GM21529 (cell line): ENCODE results near the gene C1orf21.

Experiments
- ATAC-seq: cut with Tn5 transposase; IDR thresholded peaks from one replicate; pipeline ENCODE4 v1.9.1; 2021; ENCODE audit not compliant: unreplicated experiment

Gene C1orf21

DNA sequence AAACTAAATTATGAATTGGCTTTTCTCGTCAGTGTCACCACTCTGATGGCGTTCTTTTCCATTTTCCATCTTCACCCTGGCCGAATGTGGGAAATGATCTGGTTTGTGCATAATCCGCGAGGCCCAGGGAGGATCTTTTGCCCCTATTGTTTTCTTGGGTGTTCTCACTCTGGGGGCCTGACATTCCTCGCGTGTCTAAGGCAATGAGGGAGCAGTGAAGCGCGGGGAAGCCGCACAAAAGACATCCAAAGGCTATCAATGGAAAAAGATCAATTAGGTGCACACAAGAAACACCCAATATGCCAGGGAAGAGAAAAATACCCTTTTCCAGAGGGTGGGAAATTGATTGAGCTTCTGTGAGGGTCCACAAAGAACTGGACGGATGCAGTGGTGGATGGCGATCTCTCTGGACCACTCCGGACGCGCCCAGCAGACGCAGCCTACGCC is 941 bp upstream of the C1orf21 start:
- ATAC-seq: no peak

DNA sequence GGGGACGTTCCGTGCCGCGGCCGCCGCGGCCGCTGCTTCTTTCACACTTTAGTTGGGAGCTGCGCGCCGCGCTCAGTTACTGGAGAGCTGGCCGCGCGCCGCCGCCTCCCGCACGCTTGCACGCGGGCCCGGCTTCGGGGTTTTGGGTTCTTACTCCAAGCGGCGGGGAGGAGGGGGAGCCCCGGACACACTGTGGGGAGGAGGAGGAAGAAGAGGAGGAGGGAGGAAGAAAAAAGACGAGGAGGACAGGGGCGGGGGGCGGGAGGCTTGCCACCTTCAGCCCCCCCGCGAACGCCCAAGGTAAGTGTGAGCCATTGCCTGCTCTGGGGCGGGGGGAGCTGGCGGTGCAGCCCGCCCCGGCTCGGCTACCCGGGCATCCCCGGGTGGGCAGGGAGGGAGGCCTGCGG is 243 bp downstream of the C1orf21 start:
- no peak for ATAC-seq

DNA sequence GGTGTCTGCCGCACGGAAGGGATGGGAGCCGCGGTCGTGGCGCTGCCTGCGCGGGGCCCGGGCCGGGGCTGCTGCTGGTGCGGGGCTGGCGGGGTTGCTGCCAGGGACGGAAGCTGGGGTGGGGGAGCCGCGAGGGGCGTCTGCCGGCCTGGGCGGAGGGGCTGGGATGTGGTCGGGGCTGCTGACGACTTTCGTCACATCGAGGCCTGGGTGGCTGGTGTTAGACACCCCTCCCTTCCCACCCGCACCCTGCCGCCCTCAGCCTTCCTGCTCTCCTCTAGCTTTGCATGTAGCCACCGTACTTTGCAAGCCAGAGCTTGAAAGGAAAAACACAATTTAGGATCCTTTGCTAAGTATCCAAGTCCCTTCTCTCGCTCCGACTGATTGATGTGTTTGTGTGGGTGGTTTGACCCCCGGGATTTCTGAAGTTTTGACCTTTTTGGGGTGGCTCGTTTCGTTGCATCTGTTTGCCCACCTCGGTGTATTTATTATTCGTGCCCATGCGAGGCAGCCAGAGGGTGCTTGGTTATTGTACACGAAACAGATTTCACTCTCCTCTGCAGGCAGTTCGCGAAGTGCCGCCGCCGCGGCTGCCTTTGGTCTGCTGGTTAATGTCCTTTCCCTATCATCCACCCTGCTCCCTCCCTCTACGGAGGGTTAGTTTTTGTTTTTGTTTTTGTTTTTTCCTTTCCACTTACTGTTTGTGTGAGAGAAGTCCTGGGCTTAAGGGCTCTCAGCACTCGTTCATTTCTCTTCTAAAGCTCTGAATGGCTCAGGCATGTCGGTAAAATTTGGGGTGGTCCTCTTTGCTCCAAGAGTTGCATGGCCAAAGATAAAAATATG is 868 bp downstream of the C1orf21 start:
- no peak for ATAC-seq

DNA sequence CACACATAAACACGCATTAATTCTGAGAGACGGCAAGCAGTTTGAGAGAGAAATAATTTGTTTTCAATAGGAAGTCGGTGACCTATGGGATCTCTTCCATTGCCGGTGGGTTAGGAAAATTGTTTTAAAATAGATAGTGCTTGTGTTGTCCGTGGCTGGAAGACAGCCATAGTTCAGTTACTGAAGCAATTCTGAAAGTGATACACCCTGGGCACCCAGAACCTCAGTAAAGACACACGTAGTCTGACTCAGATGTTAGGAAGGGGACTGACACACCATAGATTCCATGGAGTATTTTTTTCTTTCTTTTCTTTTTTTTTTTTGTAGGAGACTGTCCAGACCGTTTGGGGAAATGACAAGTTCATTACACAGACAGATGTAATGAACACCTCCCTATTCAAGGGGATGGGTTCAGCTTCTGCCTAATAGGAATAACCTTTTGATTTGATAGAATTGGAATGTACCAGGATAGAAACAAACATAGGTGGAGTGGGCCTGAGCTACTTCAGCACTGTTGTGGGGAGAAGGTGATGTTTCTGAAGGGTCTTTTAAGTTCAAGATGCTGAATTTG is 1.6 kb downstream of the C1orf21 start:
- ATAC-seq: no peak

DNA sequence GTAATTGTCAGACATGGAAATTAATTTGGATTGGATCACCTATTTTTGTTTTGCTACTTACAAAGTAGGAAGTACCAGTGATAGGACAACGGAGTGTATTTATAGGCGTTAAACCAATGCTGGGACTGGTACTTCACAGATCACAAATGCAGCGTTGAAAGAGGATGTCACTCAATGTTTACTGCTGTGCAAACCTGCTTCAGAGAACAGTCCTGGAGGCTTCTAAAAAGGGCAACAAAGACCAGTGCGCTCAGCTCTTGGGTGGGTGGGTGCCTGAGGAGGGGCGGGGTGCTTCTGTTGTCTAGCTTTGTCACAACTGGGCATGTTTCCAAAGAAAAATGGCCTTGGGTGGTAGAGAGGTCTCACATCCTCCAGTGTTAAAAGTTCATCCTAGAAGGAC is 2.1 kb downstream of the C1orf21 start:
- ATAC-seq: no peak

DNA sequence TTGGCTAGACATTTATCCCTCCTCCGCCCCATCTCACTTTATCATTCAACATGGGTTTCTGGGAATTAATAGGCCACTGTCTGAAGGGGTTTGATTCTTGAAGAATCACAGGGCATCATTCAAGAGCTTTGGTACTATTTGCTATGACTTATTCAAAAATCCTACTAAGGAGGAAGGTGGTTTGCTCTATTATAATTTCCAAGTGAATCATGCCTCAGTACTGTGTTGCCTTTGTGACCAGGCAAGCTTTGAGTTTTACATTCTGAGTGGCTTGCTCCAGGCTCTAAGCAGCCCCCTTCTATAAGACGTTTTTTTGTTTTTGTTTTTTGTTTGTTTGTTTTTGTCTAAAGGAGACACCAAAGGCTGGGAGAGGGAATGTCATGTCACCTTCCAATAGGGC is 2.6 kb downstream of the C1orf21 start:
- no peak for ATAC-seq

DNA sequence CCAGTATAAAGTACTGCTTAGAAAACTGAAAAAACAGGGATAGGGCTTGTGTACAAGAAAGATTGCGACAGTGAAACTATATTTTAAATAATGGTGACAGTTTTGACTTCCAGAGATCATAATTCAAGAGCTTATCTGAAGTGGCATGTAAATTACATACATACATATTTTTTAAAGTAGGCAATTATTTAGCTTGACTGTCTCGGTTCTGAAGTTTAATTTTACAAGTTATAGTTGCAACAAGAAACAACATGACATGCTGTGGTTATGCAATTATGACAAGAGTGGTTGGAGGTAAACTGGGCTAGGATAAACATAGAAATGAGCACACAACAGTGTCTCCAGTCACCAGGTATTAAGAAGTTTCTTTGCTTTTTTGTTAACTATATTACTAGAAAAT is 4.1 kb downstream of the C1orf21 start:
- no peak for ATAC-seq

DNA sequence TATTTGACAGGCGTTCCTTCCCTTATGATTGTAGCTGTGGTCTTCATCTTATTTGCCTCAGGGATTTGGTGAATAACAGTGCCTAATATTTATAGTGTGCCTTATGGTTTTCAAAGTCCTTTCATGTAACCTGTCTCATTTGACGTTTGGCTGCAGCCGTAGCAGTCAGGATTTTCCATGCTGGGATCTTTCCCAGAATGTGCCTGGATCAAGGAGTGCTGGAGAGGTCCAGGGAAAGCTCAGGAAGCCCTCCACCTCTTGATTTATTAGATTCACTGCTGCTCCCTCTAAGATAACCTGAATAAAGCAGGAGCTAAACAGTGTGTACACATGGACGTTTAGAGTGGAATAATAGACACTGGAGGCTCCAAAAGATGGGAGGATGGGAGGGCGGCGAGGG is 5.2 kb downstream of the C1orf21 start:
- no peak for ATAC-seq

DNA sequence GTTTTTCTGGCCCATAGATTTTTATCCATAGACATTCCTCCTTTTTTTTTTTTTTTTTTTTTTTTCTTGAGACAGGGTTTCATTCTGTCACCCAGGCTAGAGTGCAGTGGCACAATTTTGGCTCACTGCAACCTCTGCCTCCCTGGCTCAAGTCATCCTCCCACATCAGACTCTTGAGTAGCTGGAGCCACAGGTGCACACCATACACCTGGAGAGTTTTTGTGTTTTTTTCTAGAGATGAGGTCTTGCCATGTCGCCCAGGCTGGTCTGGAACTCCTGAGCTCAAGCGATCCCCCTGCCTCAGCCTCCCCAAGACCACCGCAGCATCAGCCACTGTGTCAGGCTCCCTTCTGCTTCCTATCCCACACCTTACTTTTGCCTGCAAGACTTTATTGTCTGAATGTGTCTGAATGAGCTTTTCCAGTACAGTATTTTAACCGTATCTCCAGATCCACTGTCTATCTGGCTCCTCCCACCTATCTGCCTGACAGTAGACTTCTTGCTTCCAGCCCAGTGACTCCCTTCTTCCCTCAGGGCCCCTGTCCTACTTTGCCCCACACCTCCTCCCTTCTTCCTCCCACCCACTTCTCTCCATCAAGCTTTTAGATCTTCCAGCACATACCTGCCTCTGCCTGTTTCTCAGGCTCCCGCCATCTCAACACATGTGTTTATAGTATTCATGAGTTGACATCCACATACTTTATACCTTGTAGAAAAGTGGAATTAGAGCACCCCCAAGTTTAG is 6.1 kb downstream of the C1orf21 start:
- no peak for ATAC-seq

DNA sequence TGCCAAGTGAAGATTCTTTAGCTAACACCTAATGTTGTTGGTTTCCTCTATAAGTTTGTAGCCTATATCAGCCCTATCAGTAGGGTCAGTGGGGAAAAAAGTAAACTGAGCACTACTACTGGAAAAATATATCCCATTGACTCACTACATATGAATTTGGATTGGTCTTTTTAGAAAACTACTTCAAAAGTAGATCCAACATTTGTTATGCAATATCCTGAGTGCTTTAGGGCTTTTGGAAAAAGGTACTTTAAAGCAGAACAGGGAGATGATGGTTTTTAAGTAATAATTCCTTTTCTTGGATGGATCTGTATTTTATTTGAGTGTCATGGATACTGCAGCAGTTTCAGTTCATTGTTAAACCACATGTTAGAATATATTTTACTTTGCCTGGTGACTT is 7.1 kb downstream of the C1orf21 start:
- no peak for ATAC-seq

DNA sequence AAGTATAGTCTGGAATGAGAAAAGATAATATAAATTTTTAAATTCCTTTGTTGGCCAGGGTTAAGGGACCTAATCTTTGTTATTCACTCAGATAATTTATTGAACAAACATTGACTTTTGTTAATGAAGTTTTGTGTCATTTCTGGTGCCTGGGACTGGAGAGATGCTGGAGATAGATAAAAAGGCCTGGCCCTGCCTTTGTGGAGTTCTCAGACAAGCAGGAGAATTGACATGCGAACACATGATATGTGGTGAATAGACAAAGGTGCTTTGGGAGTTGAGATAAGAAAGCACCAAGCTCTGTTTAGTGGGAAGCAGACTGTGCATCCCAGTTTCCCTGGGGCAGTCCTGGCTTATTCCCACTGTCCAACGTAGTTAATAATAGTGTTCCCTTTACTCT is 8.5 kb downstream of the C1orf21 start:
- no peak for ATAC-seq

DNA sequence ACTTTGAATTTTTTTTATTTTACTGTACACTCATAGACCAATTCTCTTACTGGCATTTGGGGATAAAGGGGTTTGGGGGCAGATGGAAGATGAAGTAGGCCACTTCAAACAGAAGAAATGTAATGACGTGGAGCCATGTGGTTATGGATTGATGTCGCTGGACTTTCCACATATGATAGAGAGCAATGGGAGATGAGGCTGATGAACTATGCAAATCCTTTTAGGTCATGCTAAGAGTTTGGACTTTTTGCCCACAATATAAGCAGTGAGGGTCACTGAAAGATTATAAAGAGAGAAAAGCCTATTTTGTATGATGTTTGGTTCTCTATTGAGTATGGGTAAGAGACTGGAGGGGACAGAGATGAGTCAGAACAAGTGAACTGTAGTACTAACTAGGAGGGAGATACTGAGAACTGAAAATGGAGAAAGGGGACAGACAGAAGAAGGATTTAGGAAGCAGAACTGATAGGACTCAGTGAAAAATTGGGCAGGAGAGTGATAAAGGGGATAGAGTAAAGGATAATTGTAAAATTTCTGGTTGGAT is 9.2 kb downstream of the C1orf21 start:
- no peak for ATAC-seq

DNA sequence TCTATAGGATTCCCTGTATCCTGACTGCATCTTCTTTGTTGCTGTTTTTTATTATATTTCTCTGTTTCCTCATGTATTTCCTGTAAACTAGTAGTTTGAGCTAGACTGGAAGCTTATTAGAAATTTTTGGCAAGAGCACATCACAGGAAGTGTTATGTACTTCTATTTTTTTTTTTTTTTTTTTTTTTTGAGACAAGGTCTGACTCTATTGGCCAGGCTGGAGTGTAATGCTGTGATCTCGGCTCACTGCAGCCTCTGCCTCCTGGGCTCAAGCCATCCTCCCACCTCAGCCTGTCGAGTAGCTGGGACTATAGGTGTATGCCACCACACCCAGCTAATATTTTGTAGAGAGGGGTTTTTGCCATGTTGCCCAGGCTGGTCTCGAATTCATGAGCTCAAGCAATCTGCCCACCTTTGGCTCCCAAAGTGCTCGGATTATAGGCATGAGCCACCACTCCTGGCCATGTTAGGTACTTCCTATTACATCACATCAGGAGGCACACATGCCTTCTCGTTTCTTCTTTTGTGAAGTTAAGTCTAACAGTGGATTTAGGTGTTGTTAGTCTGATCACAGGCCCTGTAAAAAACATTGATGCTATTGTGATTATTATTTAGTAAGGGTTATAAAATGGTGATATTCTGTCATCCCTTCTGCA is 12.5 kb downstream of the C1orf21 start:
- ATAC-seq: no peak

DNA sequence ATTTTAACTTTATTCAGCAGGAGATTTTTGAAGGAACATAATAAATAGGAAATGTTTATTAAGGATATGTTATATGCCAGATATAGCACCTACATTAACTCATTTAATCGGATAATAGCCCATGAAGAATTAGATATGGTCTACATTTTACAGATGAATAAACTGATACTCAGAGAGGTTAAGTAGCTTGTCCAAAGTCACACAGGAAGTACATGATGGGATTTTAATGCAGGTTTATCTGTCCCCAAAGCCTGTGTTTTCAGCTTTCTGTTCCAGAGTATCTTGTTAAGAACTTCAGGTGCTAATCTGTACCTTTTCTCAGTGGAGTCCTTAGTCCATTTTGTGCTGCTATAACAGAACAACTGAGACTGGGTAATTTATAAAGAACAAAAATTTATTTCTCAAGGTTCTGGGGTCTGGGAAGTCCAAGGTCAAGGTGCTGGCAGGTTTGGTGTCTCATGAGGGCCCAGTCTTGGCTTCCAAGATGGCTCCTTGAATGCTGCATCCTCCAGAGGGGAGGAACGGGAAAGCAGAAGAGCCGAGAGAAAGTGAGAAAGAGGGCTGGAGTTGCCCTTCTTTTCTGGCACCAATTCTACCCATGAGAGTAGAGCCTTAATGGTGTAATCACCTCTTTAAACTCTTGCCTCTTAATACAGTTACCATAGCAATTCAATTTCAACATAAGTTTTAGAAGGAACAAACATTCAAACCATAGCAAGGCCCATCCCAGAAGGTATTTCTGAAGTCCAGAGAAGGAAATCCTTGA is 17.3 kb downstream of the C1orf21 start:
- ATAC-seq: no peak

DNA sequence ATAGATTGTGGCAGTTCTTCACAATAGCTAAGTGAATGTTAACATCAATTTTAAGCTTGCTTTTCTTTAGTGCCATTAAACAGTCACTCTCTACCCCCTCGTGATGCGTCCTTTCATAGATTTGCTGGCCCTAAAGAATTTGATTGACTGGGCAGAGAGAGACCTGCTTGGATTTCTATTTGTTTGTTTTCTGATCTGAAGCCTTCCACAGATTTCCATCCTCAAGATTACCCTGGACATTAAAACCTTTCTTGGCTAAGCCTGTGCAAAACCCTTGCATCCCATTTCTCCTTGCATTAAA is 17.8 kb downstream of the C1orf21 start:
- ATAC-seq: no peak

DNA sequence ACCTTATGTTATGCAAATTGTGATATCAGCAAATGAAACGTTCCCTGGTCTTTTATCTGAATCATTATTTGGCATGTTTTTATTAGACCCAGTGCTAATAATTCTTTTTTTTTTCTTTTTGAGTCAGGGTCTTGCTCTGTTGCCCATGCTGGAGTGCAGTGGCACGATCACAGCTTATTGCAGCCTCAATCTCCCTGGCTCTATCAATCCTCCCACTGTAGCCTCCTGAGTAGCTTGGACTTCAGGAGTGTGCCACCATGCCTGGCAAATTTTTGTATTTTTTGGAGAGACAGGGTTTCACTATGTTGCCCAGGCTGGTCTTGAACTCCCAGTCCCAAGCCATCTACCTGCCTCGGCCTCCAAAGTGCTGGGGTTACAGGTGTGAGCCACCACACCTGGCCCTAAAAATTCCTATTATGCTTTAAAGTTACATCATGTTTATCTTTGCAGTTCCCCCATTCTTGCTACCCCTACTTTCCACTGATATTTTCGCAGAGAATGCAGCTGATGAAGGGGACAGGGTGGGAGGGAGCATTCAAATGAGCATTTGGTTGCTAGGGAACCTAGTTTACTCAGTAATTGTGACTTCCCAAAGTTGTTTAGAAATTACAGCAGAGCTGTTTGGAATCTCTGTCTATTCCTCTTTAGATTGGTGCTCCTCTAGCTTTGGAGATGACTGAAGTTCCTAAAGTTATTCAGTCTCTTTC is 18.4 kb downstream of the C1orf21 start:
- ATAC-seq: no peak

DNA sequence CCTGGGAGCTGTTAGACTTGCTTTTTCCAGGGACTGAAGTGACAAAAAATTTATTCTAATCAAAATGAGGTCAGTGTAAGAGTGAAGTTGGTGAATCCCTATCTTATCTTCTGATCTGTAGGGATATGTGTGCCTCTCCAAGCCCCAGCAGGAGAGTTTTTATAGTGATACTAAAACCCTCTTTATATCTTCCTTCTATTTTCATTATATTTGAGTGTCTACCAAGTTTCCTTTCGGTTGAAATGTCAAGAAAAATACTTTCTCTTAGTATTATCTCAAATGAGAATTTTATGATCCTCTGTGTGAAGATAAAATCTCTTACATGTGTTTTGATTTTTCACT is 18.9 kb downstream of the C1orf21 start:
- no peak for ATAC-seq

DNA sequence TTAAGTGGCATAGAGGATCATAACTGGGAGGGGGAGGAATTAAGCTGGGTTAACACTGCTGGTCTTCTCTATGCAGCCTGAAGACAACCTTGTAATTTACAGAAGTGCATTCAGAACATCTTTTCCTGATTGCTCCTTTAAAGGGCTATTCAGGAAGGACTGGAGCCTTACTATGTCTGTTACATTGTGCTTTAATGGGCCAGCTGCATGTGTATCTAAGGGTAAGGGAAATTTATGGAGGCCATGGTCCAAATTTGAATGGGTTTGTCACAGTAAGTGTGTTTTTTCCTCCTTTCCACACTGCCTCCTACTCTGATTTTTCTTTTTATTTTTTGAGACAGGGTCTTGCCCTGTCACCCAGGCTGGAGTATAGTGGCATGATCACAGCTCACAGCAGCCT is 19.6 kb downstream of the C1orf21 start:
- no peak for ATAC-seq

DNA sequence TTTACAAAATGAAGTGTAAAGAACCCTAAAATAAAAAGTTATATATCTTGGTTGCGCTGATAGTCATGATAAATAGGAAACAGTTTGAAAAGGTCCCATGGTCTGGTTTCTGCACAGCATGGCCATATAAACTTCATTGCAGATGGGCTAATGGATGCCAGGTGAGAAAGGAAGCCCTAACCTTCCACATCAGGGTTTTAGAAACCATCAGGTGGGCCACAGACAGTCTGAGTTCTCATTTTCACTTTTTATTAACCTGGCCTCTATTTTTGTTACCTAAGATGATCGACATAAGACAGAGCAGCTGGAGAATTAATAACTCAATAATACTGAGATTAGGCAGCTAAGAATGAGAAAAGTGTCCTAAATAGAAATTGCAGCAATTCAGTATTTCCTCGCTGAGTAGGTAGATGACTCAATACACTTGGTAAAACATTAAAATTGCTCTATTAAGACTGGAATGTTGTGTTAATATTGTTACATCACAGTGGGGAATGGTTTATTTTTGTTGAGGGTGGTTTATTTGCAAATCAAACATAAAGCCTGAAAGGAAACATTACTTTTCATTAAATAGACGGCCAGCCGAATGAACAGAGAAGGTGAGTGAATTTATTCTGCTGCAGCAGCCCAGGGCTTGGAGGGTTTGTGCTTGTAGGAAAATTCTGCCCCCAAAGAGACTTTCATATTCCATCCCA is 21.1 kb downstream of the C1orf21 start:
- ATAC-seq: no peak

DNA sequence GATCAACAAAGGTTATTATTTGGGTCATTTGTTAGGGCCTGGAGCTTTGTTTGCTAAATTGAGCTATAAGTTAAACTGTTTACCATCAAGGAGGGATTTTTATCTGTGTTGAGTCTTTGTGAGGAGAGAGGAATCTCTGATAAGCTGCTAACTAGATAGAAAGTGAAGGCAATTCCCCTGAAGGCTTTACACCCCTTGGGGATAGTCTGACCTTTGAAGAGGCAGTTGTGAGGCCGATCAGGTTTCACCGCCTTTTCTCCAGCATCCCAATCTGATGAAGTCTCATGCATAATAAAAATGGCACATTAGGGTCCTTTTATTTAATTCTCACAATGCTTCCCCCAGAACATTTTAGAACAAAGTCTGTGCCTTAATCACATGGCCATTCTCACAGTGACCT is 21.8 kb downstream of the C1orf21 start:
- no peak for ATAC-seq
